ENCODE measurements around the gene AMELX.

The AMELX gene

GRCh38 chrX:11293113-11293512 is at the start of gene AMELX:
TSS of gene AMELX (plus strand) at chrX:11293413. CDS start at chrX:11294789, 1,376 bp downstream.
- no peak for DNase-seq (ENCODE audit: low read depth)

- no peak for DNase-seq (ENCODE audit: low read depth)
These were observed 48.6 kb upstream of the AMELX start for GRCh38 chrX:11244636-11245035.

- DNase-seq (ENCODE audit: low read depth): no peak
These were observed 38.6 kb upstream of the AMELX start for GRCh38 chrX:11254417-11255109.

- DNase-seq (ENCODE audit: low read depth): no peak
These were observed 35.9 kb upstream of the AMELX start for GRCh38 chrX:11257290-11257689.

GRCh38 chrX:11257711-11258110 is 35.5 kb upstream of the AMELX start:
- DNase-seq (ENCODE audit: low read depth): no peak

GRCh38 chrX:11259437-11259836 is 33.8 kb upstream of the AMELX start:
- DNase-seq (ENCODE audit: low read depth): no peak

- no peak for DNase-seq (ENCODE audit: low read depth)
These were observed 32.0 kb upstream of the AMELX start for GRCh38 chrX:11261260-11261659.

GRCh38 chrX:11264925-11265324 is 28.3 kb upstream of the AMELX start:
- DNase-seq (ENCODE audit: low read depth): no peak

GRCh38 chrX:11265352-11265751 is 27.9 kb upstream of the AMELX start:
- no peak for DNase-seq (ENCODE audit: low read depth)

- no peak for DNase-seq (ENCODE audit: low read depth)
These were observed 26.6 kb upstream of the AMELX start for GRCh38 chrX:11266573-11267003.

GRCh38 chrX:11267425-11267824 is 25.8 kb upstream of the AMELX start:
- no peak for DNase-seq (ENCODE audit: low read depth)

- DNase-seq (ENCODE audit: low read depth): no peak
These were observed 24.2 kb upstream of the AMELX start for GRCh38 chrX:11269006-11269405.

GRCh38 chrX:11269996-11270395 is 23.2 kb upstream of the AMELX start:
- DNase-seq (ENCODE audit: low read depth): no peak

- no peak for DNase-seq (ENCODE audit: low read depth)
These were observed 20.9 kb upstream of the AMELX start for GRCh38 chrX:11272290-11272689.

- no peak for DNase-seq (ENCODE audit: low read depth)
These were observed 20.4 kb upstream of the AMELX start for GRCh38 chrX:11272863-11273262.

- no peak for DNase-seq (ENCODE audit: low read depth)
These were observed 19.7 kb upstream of the AMELX start for GRCh38 chrX:11273544-11273943.

GRCh38 chrX:11282043-11282442 is 11.2 kb upstream of the AMELX start:
- DNase-seq (ENCODE audit: low read depth): no peak

GRCh38 chrX:11285651-11286050 is 7.6 kb upstream of the AMELX start:
- DNase-seq (ENCODE audit: low read depth): no peak

GRCh38 chrX:11287505-11287904 is 5.7 kb upstream of the AMELX start:
- DNase-seq (ENCODE audit: low read depth): no peak

GRCh38 chrX:11290416-11291102 is 2.7 kb upstream of the AMELX start:
- DNase-seq (ENCODE audit: low read depth): no peak

- no peak for DNase-seq (ENCODE audit: low read depth)
These were observed 2.8 kb downstream of the AMELX start for GRCh38 chrX:11296051-11296450.

GRCh38 chrX:11298600-11298999 is 5.4 kb downstream of the AMELX start:
- no peak for DNase-seq (ENCODE audit: low read depth)

- no peak for DNase-seq (ENCODE audit: low read depth)
These were observed 11.6 kb downstream of the AMELX start for GRCh38 chrX:11304829-11305228.

- DNase-seq (ENCODE audit: low read depth): no peak
These were observed 12.4 kb downstream of the AMELX start for GRCh38 chrX:11305641-11306040.

Measured in activated T-helper 9 cell treated with anti-CD3 and anti-CD28 coated beads, Interleukin-2, amount 50 U/mL, for 16 hours (primary cell).